ENCODE measurements around the gene ADGRA1. TPM values are rescaled to one million over a fixed set of nuclear protein-coding genes. Genes with fewer than 3 reads are reported as not detected.

Gene ADGRA1
- total and polyA plus RNA-seq, 7 donors = under 0.01 to 0.28 (median 0.08) TPM; not detected in 3

GRCh38 chr10:133043541-133044225, 44.0 kb upstream of the ADGRA1 start:
- WGBS, 2 donors = 71 to 85% methylated on average over 18 of the region's 18 CpGs
- H3K27me3 ChIP-seq = peaks cover 0 to 65% (median 25%) of the 10 kb centered on the region in 3 donors

GRCh38 chr10:133044401-133044811, 43.3 kb upstream of the ADGRA1 start:
- Histone ChIP-seq H3K4me3 (no peak overlapping the region), H3K27me3 (peaks cover 0 to 65% (median 19%) of the 10 kb centered on the region in 3 donors)

More at GRCh38 chr10:133043541-133044225, 44.0 kb upstream of the ADGRA1 start:
- intact Hi-C loops (cut with DNase I) = no loop called here
- H3K9me3 ChIP-seq = no peaks in the 10 kb centered on the region
- TF ChIP-seq EP300 (IDR thresholded peaks at IDR 0.05) = no peak
- TF ChIP-seq POLR2AphosphoS5 (IDR thresholded peaks at IDR 0.05) = no peak
- no peak for TF ChIP-seq CTCF (IDR thresholded peaks at IDR 0.05)
- no peak for TF ChIP-seq POLR2A (IDR thresholded peaks at IDR 0.05)
- no peak overlapping the region for H3K27ac ChIP-seq
- no peak overlapping the region for H3K4me3 ChIP-seq
- no peaks in the 10 kb centered on the region for H3K36me3 ChIP-seq
- no peaks in the 10 kb centered on the region for H3K4me1 ChIP-seq
- no peak for DNase-seq

GRCh38 chr10:133045556-133046389, 42.0 kb upstream of the ADGRA1 start:
- WGBS, 2 donors = 70 to 81% methylated on average over 26 of the region's 26 CpGs

More at GRCh38 chr10:133044401-133044811, 43.3 kb upstream of the ADGRA1 start:
- TF ChIP-seq CTCF (IDR thresholded peaks at IDR 0.05) = no peak
- TF ChIP-seq POLR2A (IDR thresholded peaks at IDR 0.05) = no peak
- no peak for TF ChIP-seq EP300 (IDR thresholded peaks at IDR 0.05)
- intact Hi-C loops (cut with DNase I) = no loop called here
- Histone ChIP-seq H3K27ac (no peak overlapping the region), H3K4me1 (no peaks in the 10 kb centered on the region), H3K9me3 (no peaks in the 10 kb centered on the region), H3K36me3 (no peaks in the 10 kb centered on the region)
- 61 to 68% methylated on average over 19 of the region's 19 CpGs for WGBS, 2 donors
- DNase-seq = no peak

GRCh38 chr10:133046390-133046765, 41.3 kb upstream of the ADGRA1 start:
- TF ChIP-seq POLR2AphosphoS5 (IDR thresholded peaks at IDR 0.05) (no peak), EP300 (IDR thresholded peaks at IDR 0.05) (no peak)
- Histone ChIP-seq H3K27ac (no peak overlapping the region), H3K27me3 (peaks cover 0 to 60% (median 0%) of the 10 kb centered on the region in 3 donors), H3K36me3 (no peaks in the 10 kb centered on the region), H3K4me1 (no peaks in the 10 kb centered on the region), H3K9me3 (no peaks in the 10 kb centered on the region), H3K4me3 (no peak overlapping the region)
- WGBS, 2 donors = 83 to 88% methylated on average over 14 of the region's 14 CpGs
- no peak for DNase-seq
- intact Hi-C loops (cut with DNase I) = no loop called here

More at GRCh38 chr10:133045556-133046389, 42.0 kb upstream of the ADGRA1 start:
- Histone ChIP-seq H3K9me3 (no peaks in the 10 kb centered on the region), H3K27me3 (peaks cover 0 to 65% (median 5%) of the 10 kb centered on the region in 3 donors), H3K4me3 (no peak overlapping the region), H3K27ac (no peak overlapping the region), H3K36me3 (no peaks in the 10 kb centered on the region), H3K4me1 (no peaks in the 10 kb centered on the region)
- intact Hi-C loops (cut with DNase I) = no loop called here
- TF ChIP-seq CTCF (IDR thresholded peaks at IDR 0.05) (no peak), POLR2A (IDR thresholded peaks at IDR 0.05) (no peak), POLR2AphosphoS5 (IDR thresholded peaks at IDR 0.05) (no peak), EP300 (IDR thresholded peaks at IDR 0.05) (no peak)
- no peak for DNase-seq

GRCh38 chr10:133047526-133048123, 40.1 kb upstream of the ADGRA1 start:
- H3K9me3 ChIP-seq = no peaks in the 10 kb centered on the region
- H3K4me3 ChIP-seq = no peak overlapping the region
- DNase-seq = no peak
- intact Hi-C loops (cut with DNase I) = no loop called here
- 88 to 89% methylated on average over 42 of the region's 42 CpGs for WGBS, 2 donors
- H3K4me1 ChIP-seq = no peaks in the 10 kb centered on the region
- no peak overlapping the region for H3K27ac ChIP-seq
- H3K36me3 ChIP-seq = no peaks in the 10 kb centered on the region
- H3K27me3 ChIP-seq = peaks cover 0 to 53% (median 0%) of the 10 kb centered on the region in 3 donors
- TF ChIP-seq EP300 (IDR thresholded peaks at IDR 0.05) = no peak
- TF ChIP-seq POLR2A (IDR thresholded peaks at IDR 0.05) = no peak
- no peak for TF ChIP-seq CTCF (IDR thresholded peaks at IDR 0.05)
- TF ChIP-seq POLR2AphosphoS5 (IDR thresholded peaks at IDR 0.05) = no peak

Measured in sigmoid colon (tissue), 7 donors.